Mammary epithelial cell (primary cell): ENCODE results near the gene NPAS3.

Experiments
- EZH2 ChIP-seq: IDR thresholded peaks from 2 replicates; pipeline ENCODE4 v1.6.1; 2012; ENCODE audit warnings: low read length, inconsistent platforms, borderline replicate concordance
- TF ChIP-seq, protein P1 (sequence below), 2 donors: IDR thresholded peaks in 1 of 2; conservative IDR thresholded peaks in 1 of 2; 2 replicates each; pipeline ENCODE4 v1.5.1; 2011 to 2012; ENCODE audit warnings: inconsistent platforms in 2 of 2, low read length in 2 of 2, mild to moderate bottlenecking in 2 of 2, control low read depth in 1 of 2, low read depth in 1 of 2; ENCODE audit not compliant: insufficient read depth in 1 of 2; ENCODE audit errors: extremely low read depth in 1 of 2

DNA sequence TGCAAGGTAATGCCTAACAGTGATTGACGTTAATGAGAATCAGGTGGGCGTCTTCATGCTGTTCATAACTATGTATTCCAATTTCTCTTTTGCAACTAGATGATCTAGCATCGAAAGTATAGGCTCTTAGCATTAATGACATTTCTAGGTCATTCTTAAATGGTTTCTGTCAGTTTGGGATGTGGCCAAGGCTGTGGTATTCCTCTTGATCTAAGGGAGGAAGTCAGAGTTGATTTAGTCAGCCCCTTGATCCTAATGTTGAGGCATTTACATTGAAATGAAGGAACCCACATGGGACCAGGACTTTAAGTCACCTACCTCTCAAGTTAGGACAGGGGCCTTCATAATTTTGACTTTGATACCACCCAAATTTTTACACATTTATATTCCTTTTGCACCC is 448.1 kb downstream of the NPAS3 start:
- TF ChIP-seq, protein P1, sequence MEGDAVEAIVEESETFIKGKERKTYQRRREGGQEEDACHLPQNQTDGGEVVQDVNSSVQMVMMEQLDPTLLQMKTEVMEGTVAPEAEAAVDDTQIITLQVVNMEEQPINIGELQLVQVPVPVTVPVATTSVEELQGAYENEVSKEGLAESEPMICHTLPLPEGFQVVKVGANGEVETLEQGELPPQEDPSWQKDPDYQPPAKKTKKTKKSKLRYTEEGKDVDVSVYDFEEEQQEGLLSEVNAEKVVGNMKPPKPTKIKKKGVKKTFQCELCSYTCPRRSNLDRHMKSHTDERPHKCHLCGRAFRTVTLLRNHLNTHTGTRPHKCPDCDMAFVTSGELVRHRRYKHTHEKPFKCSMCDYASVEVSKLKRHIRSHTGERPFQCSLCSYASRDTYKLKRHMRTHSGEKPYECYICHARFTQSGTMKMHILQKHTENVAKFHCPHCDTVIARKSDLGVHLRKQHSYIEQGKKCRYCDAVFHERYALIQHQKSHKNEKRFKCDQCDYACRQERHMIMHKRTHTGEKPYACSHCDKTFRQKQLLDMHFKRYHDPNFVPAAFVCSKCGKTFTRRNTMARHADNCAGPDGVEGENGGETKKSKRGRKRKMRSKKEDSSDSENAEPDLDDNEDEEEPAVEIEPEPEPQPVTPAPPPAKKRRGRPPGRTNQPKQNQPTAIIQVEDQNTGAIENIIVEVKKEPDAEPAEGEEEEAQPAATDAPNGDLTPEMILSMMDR (conservative IDR thresholded peaks at IDR 0.05 in 1 of 2, IDR thresholded peaks at IDR 0.05 in 1 of 2; ENCODE audit: extremely low read depth in 1 of 2, insufficient read depth in 1 of 2, low read depth in 1 of 2, low read length in 2 of 2), result no peak
- TF ChIP-seq EZH2, result no peak
